RWPE1 (cell line): ENCODE measurements around the gene BCORL1.

Source experiments
- CTCF ChIA-PET: fragments of 350-600 bp; sonication (Branson Sonifier 250); formaldehyde crosslinking; extraction: SDS; loops from one replicate; lab custom pipeline; 2021; lab: Yijun Ruan, JAX
- POLR2A ChIA-PET: fragments of 400-600 bp; formaldehyde crosslinking; extraction: SDS; loops from one replicate; lab custom pipeline; 2020; ENCODE audit warnings: antibody characterized with exemption; ENCODE audit not compliant: low non-redundant PET; lab: Yijun Ruan, JAX
- DNase-seq: peaks from one replicate; pipeline ENCODE4 v3.0.0; 2012; ENCODE audit warnings: low spot score
- H3K27ac ChIP-seq: fragments of 450-650 bp; 2 replicates; pipeline ENCODE4 v1.5.1; 2017
- CTCF ChIP-seq: fragments of 450-650 bp; conservative IDR thresholded peaks from 2 replicates; pipeline ENCODE4 v1.5.1; 2017; ENCODE audit warnings: low read depth, mild to moderate bottlenecking

The BCORL1 gene

GRCh38 chrX:129938081-129938480, 44.4 kb upstream of the BCORL1 start:
- no peak for DNase-seq
- ChIA-PET POLR2A (no interaction called here), CTCF (no interaction called here)
- TF ChIP-seq CTCF, result no peak
- H3K27ac ChIP-seq, result no peak overlapping the region

- no peak overlapping the region for H3K27ac ChIP-seq
- no peak for TF ChIP-seq CTCF
- CTCF ChIA-PET, result no interaction called here
- DNase-seq, result no peak
- POLR2A ChIA-PET, result no interaction called here
Observed at GRCh38 chrX:129939986-129940385, 42.4 kb upstream of the BCORL1 start.

GRCh38 chrX:129940721-129941120, 41.7 kb upstream of the BCORL1 start:
- POLR2A ChIA-PET, result no interaction called here
- no peak for DNase-seq
- H3K27ac ChIP-seq, result no peak overlapping the region
- no peak for TF ChIP-seq CTCF
- CTCF ChIA-PET, result no interaction called here

GRCh38 chrX:129945131-129945530, 37.3 kb upstream of the BCORL1 start:
- CTCF ChIA-PET, result no interaction called here
- TF ChIP-seq CTCF, result no peak
- POLR2A ChIA-PET, result no interaction called here
- no peak for DNase-seq
- H3K27ac ChIP-seq, result no peak overlapping the region

GRCh38 chrX:129953334-129953648, 29.1 kb upstream of the BCORL1 start:
- TF ChIP-seq CTCF, result no peak
- no peak overlapping the region for H3K27ac ChIP-seq
- POLR2A ChIA-PET, result no interaction called here
- CTCF ChIA-PET, result no interaction called here
- DNase-seq, result no peak

- ChIA-PET POLR2A (no interaction called here), CTCF (interaction anchor here (0.6 kb wide), 1 partner anchor 8 kb away, joined by 5 read pairs; no protein-coding TSS in a partner anchor)
- H3K27ac ChIP-seq, result no peak overlapping the region
- TF ChIP-seq CTCF, result no peak
- DNase-seq, result no peak
Observed at GRCh38 chrX:129953881-129954280, 28.6 kb upstream of the BCORL1 start.

- ChIA-PET POLR2A (no interaction called here), CTCF (no interaction called here)
- DNase-seq, result no peak
- TF ChIP-seq CTCF, result no peak
- no peak overlapping the region for H3K27ac ChIP-seq
Observed at GRCh38 chrX:129954804-129955203, 27.6 kb upstream of the BCORL1 start.
